Muscle layer of colon (tissue), 2 donors: ENCODE measurements around the gene LSM12.

Source experiments
- H3K27ac ChIP-seq: one replicate; pipeline ENCODE4 v1.7.0; 2013; ENCODE audit warnings: low read depth, mild to moderate bottlenecking, low read length, moderate library complexity
- H3K27me3 ChIP-seq, 2 donors: one replicate each; pipeline ENCODE4 v1.7.0; 2013; ENCODE audit warnings: low read length in 2 of 2, mild to moderate bottlenecking in 2 of 2; ENCODE audit not compliant: insufficient read depth in 2 of 2, control insufficient read depth in 1 of 2
- H3K36me3 ChIP-seq: one replicate; pipeline ENCODE4 v1.7.0; 2013; ENCODE audit warnings: mild to moderate bottlenecking, low read length; ENCODE audit not compliant: insufficient read depth
- H3K4me1 ChIP-seq: one replicate; pipeline ENCODE4 v1.7.0; 2013; ENCODE audit warnings: mild to moderate bottlenecking, low read length; ENCODE audit not compliant: insufficient read depth
- H3K4me3 ChIP-seq, 2 donors: one replicate each; pipeline ENCODE4 v1.7.0; 2013; ENCODE audit warnings: low read length in 2 of 2, low read depth in 1 of 2, mild to moderate bottlenecking in 1 of 2, moderate library complexity in 1 of 2
- H3K9ac ChIP-seq: one replicate; pipeline ENCODE4 v1.7.0; 2013; ENCODE audit warnings: low read length
- H3K9me3 ChIP-seq: one replicate; pipeline ENCODE4 v1.7.0; 2013; ENCODE audit warnings: mild to moderate bottlenecking, low read length
- donor health status: abdominal sarcoma.
- donor health status: Adenocarcinoma of cecum.

The LSM12 gene

GRCh38 chr17:44093231-44093900 lies 26.9 kb upstream of the LSM12 start:
- H3K4me1 ChIP-seq: peaks cover 25% of the 10 kb centered on the region
- H3K27me3 ChIP-seq: no peaks in the 10 kb centered on the region
- no peak overlapping the region for H3K4me3 ChIP-seq
- H3K36me3 ChIP-seq: peaks cover 26% of the 10 kb centered on the region
- H3K9ac ChIP-seq: no peak overlapping the region
- no peak overlapping the region for H3K27ac ChIP-seq
- H3K9me3 ChIP-seq: no peaks in the 10 kb centered on the region

- H3K4me3 ChIP-seq: no peak overlapping the region
- peaks cover 21% of the 10 kb centered on the region for H3K4me1 ChIP-seq
- H3K36me3 ChIP-seq: peaks cover 40% of the 10 kb centered on the region
- H3K27ac ChIP-seq: no peak overlapping the region
- H3K9ac ChIP-seq: no peak overlapping the region
- H3K27me3 ChIP-seq: no peaks in the 10 kb centered on the region
- H3K9me3 ChIP-seq: no peaks in the 10 kb centered on the region
Measured at GRCh38 chr17:44092051-44092450, 25.6 kb upstream of the LSM12 start.

GRCh38 chr17:44091200-44091997 lies 24.9 kb upstream of the LSM12 start:
- no peak overlapping the region for H3K9ac ChIP-seq

GRCh38 chr17:44088254-44088653 lies 21.8 kb upstream of the LSM12 start:
- no peak overlapping the region for H3K4me3 ChIP-seq
- H3K27me3 ChIP-seq: no peaks in the 10 kb centered on the region
- H3K9ac ChIP-seq: no peak overlapping the region
- peaks cover 67% of the 10 kb centered on the region for H3K36me3 ChIP-seq
- H3K27ac ChIP-seq: no peak overlapping the region
- no peaks in the 10 kb centered on the region for H3K9me3 ChIP-seq
- peaks cover 4% of the 10 kb centered on the region for H3K4me1 ChIP-seq

More at GRCh38 chr17:44091200-44091997, 24.9 kb upstream of the LSM12 start:
- no peak overlapping the region for H3K4me3 ChIP-seq
- no peaks in the 10 kb centered on the region for H3K27me3 ChIP-seq
- H3K9me3 ChIP-seq: no peaks in the 10 kb centered on the region
- H3K36me3 ChIP-seq: peaks cover 42% of the 10 kb centered on the region
- peaks cover 21% of the 10 kb centered on the region for H3K4me1 ChIP-seq
- no peak overlapping the region for H3K27ac ChIP-seq

- no peak overlapping the region for H3K27ac ChIP-seq
- peaks cover 4% of the 10 kb centered on the region for H3K4me1 ChIP-seq
Measured at GRCh38 chr17:44087319-44087718, 20.8 kb upstream of the LSM12 start.

GRCh38 chr17:44086364-44087311 lies 20.2 kb upstream of the LSM12 start:
- no peaks in the 10 kb centered on the region for H3K9me3 ChIP-seq
- H3K27ac ChIP-seq: no peak overlapping the region
- no peaks in the 10 kb centered on the region for H3K27me3 ChIP-seq
- peaks cover 74% of the 10 kb centered on the region for H3K36me3 ChIP-seq
- no peak overlapping the region for H3K9ac ChIP-seq
- H3K4me1 ChIP-seq: peaks cover 4% of the 10 kb centered on the region
- H3K4me3 ChIP-seq: no peak overlapping the region

More at GRCh38 chr17:44087319-44087718, 20.8 kb upstream of the LSM12 start:
- Histone ChIP-seq H3K9ac (no peak overlapping the region), H3K27me3 (no peaks in the 10 kb centered on the region), H3K4me3 (no peak overlapping the region), H3K36me3 (peaks cover 74% of the 10 kb centered on the region), H3K9me3 (no peaks in the 10 kb centered on the region)

GRCh38 chr17:44085908-44086307 lies 19.4 kb upstream of the LSM12 start:
- H3K9me3 ChIP-seq: no peaks in the 10 kb centered on the region
- H3K9ac ChIP-seq: no peak overlapping the region
- H3K27ac ChIP-seq: no peak overlapping the region
- H3K27me3 ChIP-seq: no peaks in the 10 kb centered on the region
- H3K4me1 ChIP-seq: peaks cover 4% of the 10 kb centered on the region
- H3K4me3 ChIP-seq: no peak overlapping the region
- peaks cover 68% of the 10 kb centered on the region for H3K36me3 ChIP-seq

GRCh38 chr17:44084921-44085320 lies 18.4 kb upstream of the LSM12 start:
- Histone ChIP-seq H3K27me3 (no peaks in the 10 kb centered on the region), H3K4me3 (no peak overlapping the region), H3K27ac (no peak overlapping the region), H3K9me3 (no peaks in the 10 kb centered on the region), H3K9ac (no peak overlapping the region), H3K36me3 (peaks cover 76% of the 10 kb centered on the region), H3K4me1 (peaks cover 4% of the 10 kb centered on the region)

GRCh38 chr17:44084131-44084538 lies 17.7 kb upstream of the LSM12 start:
- H3K27me3 ChIP-seq: no peaks in the 10 kb centered on the region
- H3K4me1 ChIP-seq: peaks cover 4% of the 10 kb centered on the region
- peaks cover 81% of the 10 kb centered on the region for H3K36me3 ChIP-seq
- no peak overlapping the region for H3K4me3 ChIP-seq
- H3K27ac ChIP-seq: no peak overlapping the region
- H3K9me3 ChIP-seq: no peaks in the 10 kb centered on the region
- no peak overlapping the region for H3K9ac ChIP-seq

GRCh38 chr17:44083250-44083849 lies 16.9 kb upstream of the LSM12 start:
- Histone ChIP-seq H3K36me3 (peaks cover 81% of the 10 kb centered on the region), H3K9me3 (no peaks in the 10 kb centered on the region), H3K27ac (no peak overlapping the region)

More at GRCh38 chr17:44083250-44083849, 16.9 kb upstream of the LSM12 start:
- Histone ChIP-seq H3K9ac (no peak overlapping the region), H3K4me3 (no peak overlapping the region), H3K4me1 (peaks cover 4% of the 10 kb centered on the region), H3K27me3 (no peaks in the 10 kb centered on the region)
